ENCODE measurements around the gene ZNF20. TPM values are rescaled to one million over a fixed set of nuclear protein-coding genes. Genes with fewer than 3 reads are reported as not detected.

The ZNF20 gene
- total RNA-seq, result 1 to 10 TPM; 4.4 to 7.0 (median 6.0) TPM
- long read RNA-seq, donor 1, partial matches to known transcripts, result 0 of 3 reads
- long read RNA-seq, donor 1, other reads (novel, unspliced or antisense), result 1 of 3 reads
- long read RNA-seq, donor 2, partial matches to known transcripts, result 0 of 3 reads
- long read RNA-seq, donor 2, other reads (novel, unspliced or antisense), result 0 of 3 reads

DNA sequence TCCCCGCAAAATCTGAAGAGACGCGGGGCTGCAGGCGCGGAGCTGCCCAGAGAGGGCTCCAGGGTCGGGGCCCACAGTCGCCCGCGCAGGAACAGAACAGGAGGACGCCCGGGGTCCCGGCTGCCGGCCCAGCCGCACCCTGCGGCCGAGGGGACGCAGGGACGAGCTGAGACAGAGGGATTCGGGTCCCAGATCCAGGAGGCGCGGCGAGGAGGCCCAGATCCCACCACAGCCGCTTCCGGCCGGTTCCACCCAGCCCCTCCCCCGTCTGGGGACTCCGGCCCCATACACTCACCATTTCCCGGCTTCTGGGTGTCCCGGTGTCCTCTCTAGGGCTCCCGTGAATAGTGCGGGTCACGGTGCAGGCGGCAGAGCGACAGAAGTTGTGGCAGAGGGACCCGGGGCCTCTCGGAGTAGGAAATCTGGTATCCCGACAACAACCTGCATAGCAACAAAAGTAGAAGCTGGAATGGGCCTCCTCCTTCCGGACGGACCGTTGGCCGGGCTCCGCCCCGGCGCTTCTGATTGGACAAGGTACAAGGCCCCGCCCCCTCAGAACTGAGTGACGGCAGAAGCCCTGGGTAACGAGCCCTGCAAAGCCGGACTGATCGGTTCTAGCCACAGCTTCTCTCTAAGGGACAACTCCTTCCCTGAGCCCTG is at the start of gene ZNF20:
Gene ZNF20, minus strand, starts transcription at position 466 of the 660 bp plus-strand sequence. Its CDS starts 168 bp downstream, at position 298.
- Histone ChIP-seq H3K4me3 (peak within 1 kb of the TSS; percentile 91), H3K9me3 (peaks cover 16% of the 10 kb centered on the region), H3K4me1 (ENCODE audit: low read depth) (peaks cover 17% of the 10 kb centered on the region), H3K36me3 (ENCODE audit: low read depth) (peaks cover 9% of the 10 kb centered on the region)
- ATAC-seq (peak; percentile 98), DNase-seq (peak; percentile 97 to 99 (median 98))
- intact Hi-C loops (cut with DNase I, micrococcal nuclease), result loop anchor here (10.0 kb wide), 2 partner anchors 85 to 255 kb away; partner anchors contain the start of genes ZNF878 (in 2 of the 2) and ZNF69 (in 1 of the 2)
- TF ChIP-seq, protein P1, sequence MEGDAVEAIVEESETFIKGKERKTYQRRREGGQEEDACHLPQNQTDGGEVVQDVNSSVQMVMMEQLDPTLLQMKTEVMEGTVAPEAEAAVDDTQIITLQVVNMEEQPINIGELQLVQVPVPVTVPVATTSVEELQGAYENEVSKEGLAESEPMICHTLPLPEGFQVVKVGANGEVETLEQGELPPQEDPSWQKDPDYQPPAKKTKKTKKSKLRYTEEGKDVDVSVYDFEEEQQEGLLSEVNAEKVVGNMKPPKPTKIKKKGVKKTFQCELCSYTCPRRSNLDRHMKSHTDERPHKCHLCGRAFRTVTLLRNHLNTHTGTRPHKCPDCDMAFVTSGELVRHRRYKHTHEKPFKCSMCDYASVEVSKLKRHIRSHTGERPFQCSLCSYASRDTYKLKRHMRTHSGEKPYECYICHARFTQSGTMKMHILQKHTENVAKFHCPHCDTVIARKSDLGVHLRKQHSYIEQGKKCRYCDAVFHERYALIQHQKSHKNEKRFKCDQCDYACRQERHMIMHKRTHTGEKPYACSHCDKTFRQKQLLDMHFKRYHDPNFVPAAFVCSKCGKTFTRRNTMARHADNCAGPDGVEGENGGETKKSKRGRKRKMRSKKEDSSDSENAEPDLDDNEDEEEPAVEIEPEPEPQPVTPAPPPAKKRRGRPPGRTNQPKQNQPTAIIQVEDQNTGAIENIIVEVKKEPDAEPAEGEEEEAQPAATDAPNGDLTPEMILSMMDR (IDR thresholded peaks at IDR 0.05), result no peak

DNA sequence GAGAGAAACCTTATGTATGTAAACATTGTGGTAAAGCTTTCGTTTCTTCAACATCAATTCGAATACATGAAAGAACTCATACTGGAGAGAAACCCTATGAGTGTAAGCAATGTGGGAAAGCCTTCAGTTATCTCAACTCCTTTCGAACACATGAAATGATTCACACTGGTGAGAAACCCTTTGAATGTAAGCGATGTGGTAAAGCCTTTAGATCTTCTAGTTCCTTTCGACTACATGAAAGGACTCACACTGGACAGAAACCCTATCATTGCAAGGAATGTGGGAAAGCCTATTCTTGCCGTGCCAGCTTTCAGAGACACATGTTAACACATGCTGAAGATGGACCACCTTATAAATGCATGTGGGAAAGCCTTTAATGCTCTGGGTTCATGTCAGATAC is 47.5 kb upstream of the ZNF20 start:
- Histone ChIP-seq H3K36me3 (ENCODE audit: low read depth) (peaks cover 14% of the 10 kb centered on the region), H3K9me3 (peaks cover 91% of the 10 kb centered on the region), H3K4me1 (ENCODE audit: low read depth) (no peaks in the 10 kb centered on the region), H3K4me3 (no peak overlapping the region)
- no peak for DNase-seq
- TF ChIP-seq, protein P1 (IDR thresholded peaks at IDR 0.05), result no peak
- intact Hi-C loops (cut with DNase I, micrococcal nuclease), result no loop called here
- no peak for ATAC-seq

DNA sequence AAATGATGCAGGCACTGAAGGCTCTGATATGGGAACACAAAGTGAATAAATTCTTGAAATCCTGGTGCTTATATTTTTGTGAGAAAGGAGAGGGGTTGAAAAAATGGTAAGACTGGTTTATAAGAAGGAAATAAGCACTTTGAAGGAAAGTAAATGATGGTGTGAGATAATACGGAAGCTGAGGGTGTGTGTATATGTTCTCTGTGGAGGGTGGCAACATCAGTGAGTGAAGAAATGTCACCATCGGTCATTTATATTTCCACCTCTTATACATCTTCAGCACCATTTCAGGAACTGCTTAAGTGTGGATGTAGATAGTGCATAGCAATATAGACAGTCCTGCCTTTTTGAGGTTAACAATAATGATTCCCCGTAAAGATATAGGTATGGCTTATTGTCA is 40.2 kb upstream of the ZNF20 start:
- TF ChIP-seq, protein P1 (IDR thresholded peaks at IDR 0.05), result no peak

DNA sequence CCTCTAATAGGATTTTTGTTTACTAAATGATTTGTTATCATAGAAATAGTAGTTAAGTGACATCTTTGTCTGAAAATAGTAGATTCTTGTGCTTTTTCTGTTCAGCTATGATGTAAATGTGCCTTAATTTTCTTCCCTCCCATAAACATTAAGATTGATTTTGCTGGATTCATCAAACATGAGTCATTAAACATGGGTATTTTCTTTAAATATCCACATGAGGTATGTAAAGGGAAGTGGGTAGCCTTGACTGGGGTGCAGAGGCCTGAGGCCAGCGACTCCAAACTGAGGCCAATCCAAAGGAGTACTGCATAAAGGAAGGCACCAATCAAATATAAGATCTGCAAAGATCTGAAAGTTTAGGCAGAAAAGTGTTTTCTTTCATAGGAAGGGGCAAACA is 26.5 kb upstream of the ZNF20 start:
- Histone ChIP-seq H3K4me1 (ENCODE audit: low read depth) (peaks cover 8% of the 10 kb centered on the region), H3K4me3 (no peak overlapping the region), H3K36me3 (ENCODE audit: low read depth) (no peaks in the 10 kb centered on the region), H3K9me3 (no peaks in the 10 kb centered on the region)
- TF ChIP-seq, protein P1 (IDR thresholded peaks at IDR 0.05), result no peak
- DNase-seq (no peak), ATAC-seq (no peak)
- intact Hi-C loops (cut with DNase I, micrococcal nuclease), result no loop called here

More for the DNA sequence above, 40.2 kb upstream of the ZNF20 start:
- DNase-seq, result no peak
- intact Hi-C loops (cut with DNase I, micrococcal nuclease), result no loop called here
- Histone ChIP-seq H3K4me1 (ENCODE audit: low read depth) (no peaks in the 10 kb centered on the region), H3K9me3 (peaks cover 65% of the 10 kb centered on the region), H3K36me3 (ENCODE audit: low read depth) (no peaks in the 10 kb centered on the region), H3K4me3 (no peak overlapping the region)
- no peak for ATAC-seq

DNA sequence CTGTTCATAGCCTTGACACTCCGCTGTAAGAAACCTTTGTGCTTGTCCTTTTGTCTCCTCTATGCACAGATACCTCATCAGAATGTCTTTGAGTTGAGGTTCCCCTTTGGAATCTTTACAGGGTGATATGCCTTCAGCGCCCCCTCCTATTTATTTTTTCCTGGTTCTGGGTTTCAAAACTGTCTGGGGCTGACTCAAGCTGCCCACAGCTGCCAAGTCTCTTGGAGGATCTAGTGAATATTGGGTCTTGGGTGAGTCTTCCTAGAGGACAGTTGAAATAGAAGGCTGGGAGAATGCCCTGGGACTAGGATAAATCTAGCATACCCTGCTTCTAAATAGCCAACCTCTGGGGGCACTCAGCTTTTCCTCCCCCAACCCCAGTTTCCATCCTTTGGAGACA is 23.7 kb upstream of the ZNF20 start:
- DNase-seq, result no peak
- no peaks in the 10 kb centered on the region for H3K36me3 ChIP-seq (ENCODE audit: low read depth)

More for the DNA sequence above, 23.7 kb upstream of the ZNF20 start:
- Histone ChIP-seq H3K4me1 (ENCODE audit: low read depth) (peaks cover 8% of the 10 kb centered on the region), H3K9me3 (no peaks in the 10 kb centered on the region), H3K4me3 (no peak overlapping the region)
- intact Hi-C loops (cut with DNase I, micrococcal nuclease), result no loop called here
- TF ChIP-seq, protein P1 (IDR thresholded peaks at IDR 0.05), result no peak
- no peak for ATAC-seq
